HG03354 (cell line): ENCODE data around the gene TSR1.

Experiments used
- ATAC-seq: cut with Tn5 transposase; IDR thresholded peaks from one replicate; pipeline ENCODE4 v1.9.1; 2021; ENCODE audit warnings: mild to moderate bottlenecking; ENCODE audit not compliant: unreplicated experiment, poor library complexity, severe bottlenecking

Gene TSR1

DNA sequence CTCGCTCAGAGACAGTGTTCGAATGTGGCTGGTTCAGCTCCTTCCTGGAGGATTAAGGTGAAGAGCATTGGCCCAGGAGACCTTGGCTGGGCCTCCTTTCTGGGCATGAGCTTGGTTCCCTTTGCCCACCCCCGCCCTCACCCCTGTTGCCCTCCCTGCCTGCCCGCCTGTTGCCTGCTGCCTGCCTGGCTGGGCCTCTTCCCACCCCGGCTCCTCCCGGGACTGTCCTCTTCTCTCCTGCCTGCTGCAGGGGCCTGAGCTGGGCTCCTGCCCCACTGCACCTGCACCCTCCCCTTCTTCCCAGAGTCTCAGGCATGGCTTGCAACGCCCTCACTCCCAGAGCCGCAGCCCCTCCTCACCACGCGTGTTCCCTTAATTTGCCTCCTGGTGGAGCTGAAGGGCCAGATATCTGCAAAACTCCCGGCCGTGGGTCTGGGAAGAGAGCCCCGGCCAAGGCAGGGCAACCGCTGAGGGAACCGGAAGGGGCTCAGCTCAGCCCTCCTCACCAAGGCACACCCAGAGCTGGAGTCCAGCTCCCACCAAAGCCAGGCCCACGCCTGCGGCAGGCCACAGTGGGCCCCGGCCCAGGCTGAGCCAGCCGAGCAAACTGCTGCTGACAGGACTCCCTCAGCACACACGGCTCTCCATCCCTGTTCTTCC lies 33.4 kb upstream of the TSR1 start:
- no peak for ATAC-seq

DNA sequence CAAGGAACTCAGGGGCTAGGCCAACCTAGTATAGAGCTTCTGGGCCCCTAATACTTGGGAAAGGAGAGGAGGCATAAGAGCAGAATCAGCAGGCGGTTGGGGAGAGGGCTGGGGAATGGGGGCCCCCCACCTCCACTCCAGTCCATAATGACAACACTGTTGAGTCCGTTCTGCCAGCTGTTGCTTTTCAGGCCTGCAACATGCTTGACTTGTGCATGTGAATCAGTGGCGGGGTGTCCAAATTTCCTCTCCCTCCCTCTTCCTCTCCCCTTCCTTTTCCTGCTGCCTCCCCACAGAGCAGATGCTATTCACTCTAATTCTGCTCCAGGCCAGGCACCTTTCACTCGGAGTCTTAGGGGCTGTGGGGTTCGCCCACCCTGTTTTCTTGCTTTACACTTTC lies 32.8 kb upstream of the TSR1 start:
- ATAC-seq, result no peak

- ATAC-seq, result no peak
Observed at GRCh38 chr17:2368359-2368758, 32.1 kb upstream of the TSR1 start.

DNA sequence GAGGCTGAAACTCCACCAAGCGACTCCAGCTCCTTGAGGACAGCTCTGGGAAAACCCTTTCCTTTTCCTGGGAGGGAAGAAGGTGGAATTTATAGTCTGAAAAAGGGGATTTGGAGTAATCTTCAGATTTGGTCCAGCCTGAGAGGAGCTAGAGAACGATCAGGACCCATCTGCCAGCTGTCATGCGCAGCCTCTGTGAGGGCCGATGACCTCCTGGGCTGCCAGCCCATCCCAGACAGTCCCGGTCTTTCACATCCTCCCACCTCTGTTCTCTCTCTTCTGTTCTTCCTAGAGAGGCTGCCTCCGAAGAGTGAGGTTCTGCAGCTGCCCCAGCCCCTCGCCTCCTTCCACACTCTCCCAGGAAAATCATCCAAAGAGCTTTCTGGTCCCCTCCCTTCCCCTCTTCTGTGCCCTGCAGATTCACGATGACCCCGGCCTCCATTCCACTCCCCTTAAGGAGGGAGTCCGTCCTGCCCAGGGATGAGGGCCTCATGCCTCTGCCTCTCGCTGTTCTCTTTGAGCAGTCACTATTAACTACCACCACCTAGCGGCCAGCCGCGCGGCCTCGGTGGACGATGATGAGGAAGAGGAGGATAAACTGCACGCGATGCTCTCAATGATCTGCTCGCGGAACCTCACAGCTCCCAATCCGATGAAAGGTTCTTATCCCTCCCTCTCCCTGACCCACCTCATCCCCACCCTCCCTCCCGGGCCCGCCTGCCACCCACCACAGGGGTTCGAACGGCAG lies 30.7 kb upstream of the TSR1 start:
- ATAC-seq, result no peak

DNA sequence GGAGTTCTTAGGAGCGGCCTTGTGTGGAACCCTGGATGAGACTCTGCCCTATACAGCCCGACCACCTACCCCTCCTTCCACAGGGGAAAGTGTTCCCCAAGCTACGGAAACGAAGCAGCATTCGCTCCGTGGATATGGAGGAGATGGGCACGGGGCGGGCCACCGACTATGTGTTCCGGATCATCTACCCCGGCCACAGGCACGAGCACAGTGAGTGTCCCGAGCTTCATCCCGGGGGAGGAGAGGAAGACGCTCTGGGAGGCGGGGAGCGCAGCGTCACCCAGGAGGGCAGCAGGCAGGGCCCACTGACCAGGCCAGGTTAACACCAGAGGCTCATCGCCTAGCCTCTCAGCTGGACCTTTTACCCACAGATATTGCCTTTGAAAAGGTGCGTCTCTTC lies 28.9 kb upstream of the TSR1 start:
- no peak for ATAC-seq

DNA sequence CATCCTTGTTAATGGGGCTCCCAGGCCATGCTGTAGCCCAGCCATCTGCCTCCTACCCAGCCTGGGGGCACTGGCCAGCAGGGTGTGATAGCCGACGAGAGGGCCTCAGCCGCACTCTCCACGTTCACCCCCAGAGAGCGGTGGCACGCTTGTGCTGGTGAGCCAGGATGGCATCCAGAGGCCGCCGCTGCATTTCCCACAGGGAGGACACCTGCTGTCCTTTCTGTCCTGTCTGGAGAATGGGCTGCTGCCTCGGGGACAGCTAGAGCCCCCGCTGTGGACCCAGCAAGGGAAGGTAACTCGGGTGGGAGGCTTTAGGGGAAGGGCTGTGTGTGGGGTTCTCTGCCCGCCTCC lies 28.5 kb upstream of the TSR1 start:
- no peak for ATAC-seq

GRCh38 chr17:2363851-2364762 lies 27.9 kb upstream of the TSR1 start:
- no peak for ATAC-seq

- ATAC-seq, result no peak
Observed at GRCh38 chr17:2363318-2363717, 27.1 kb upstream of the TSR1 start.

- no peak for ATAC-seq
Observed at GRCh38 chr17:2362881-2363280, 26.6 kb upstream of the TSR1 start.

DNA sequence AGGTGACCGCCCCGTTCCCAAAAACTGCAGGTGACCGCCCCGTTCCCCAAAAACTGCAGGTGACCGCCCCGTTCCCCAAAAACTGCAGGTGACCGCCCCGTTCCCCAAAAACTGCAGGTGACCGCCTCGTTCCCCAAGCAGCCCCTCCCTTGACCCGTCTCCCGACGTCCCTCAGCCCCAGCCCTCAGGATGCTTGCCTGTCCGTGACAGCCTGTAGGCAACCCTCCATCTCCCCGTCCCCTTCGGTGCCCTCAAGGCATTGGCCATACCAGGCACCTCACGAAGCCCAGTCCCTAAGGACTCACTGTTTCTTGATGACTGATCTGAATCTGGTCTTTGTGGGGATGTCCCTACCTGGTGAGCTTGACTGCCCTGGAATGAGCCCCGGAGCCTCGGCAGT lies 26.2 kb upstream of the TSR1 start:
- ATAC-seq, result no peak

- no peak for ATAC-seq
Observed at GRCh38 chr17:2362016-2362415, 25.8 kb upstream of the TSR1 start.

DNA sequence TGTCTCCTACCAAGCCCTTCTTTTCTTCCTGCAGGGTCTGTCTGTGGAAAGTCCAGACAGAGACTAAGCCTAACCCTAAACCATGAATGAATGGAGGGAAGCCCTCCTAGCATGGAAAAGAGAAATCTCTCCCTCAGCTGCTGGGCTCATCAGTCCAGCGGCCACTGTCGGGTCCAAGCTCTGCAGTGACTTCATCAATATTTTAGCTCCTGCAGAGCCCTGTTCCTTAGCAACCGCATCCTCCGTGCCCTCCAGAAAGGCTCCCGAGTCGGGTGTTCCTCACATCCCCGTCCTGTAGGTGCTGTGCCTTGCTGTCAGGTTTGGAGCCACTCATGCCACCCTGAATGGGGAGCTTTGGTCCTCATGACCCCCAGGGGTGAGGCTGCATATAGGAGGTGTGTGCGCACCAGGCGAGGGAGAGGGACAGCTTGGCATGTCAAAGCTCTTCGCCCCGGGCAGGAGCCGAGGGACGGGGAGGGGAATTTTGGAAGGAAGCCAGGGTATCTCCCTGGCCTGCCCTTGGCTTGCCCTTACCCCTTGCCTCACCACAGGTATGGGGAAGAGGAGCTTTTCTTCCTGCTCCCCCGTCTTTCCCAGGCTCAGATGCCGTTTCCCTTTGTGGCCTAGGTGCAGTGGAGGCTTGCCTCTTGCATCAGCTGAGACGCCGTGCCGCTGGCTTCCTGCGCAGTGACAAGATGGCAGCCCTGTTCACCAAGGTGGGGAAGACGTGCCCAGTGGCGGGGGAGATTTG lies 24.9 kb upstream of the TSR1 start:
- no peak for ATAC-seq

DNA sequence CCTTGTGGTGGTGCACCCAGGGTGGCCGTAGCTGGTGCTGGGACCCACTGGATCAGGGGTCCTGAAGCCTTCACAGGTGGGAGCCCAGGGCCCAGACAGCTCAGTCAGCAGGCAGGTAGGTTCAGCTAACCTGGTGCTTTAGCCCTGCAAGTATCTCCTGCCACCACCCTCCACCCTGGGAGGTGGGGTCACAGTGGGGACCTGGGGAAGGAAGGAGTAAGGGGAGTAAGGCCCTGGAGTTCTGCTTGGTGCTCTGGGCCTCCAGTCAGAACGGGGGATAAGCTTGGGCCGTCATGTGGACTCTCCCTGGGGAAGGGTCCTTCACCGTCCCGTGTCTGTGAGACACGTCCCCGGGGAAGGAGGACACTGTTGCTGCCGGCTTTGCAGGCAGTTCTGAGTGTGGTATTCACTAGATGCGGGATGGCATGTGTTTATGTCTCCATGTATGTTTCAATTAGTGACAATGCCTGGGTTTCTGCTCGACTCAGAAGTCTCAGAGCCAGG lies 21.7 kb upstream of the TSR1 start:
- ATAC-seq, result no peak

GRCh38 chr17:2357237-2357636 lies 21.0 kb upstream of the TSR1 start:
- no peak for ATAC-seq

DNA sequence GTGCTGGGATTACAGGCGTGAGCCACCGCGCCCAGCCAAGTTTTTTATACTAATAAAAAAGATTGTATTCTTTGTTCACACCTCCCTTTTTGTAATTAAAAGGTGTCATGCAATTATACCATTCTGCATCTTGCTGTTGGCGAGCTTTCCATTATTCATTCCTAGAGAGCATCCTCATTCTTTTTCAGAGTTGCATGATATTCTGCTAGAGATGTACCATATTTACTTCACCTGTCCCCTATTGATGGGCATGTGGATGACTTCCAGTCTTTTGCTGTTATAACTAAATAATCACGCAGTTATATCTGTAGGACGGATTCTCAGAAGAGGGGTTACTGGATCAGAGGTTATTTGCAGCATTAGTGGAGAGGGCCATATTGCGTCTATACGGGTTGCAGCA lies 18.1 kb upstream of the TSR1 start:
- no peak for ATAC-seq

DNA sequence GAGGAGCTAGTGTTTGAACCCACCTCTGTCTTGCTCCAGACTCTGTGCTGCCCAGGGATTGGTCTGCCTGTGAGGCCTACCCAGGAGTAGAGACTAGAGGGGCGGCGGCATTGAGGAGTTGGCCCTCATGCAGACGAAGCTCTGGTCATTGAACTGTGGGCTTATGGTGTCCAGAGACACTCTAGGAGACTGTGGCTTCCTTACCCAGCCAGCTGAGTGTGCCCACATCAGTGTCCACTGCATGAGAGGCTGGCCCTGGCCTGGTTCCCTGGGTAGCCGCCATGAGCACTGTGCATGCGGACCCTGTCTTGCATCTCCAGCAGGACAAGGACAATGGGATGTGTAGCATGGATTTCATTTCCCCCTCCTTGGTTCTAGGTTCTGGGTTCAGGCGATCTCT lies 15.0 kb upstream of the TSR1 start:
- no peak for ATAC-seq

DNA sequence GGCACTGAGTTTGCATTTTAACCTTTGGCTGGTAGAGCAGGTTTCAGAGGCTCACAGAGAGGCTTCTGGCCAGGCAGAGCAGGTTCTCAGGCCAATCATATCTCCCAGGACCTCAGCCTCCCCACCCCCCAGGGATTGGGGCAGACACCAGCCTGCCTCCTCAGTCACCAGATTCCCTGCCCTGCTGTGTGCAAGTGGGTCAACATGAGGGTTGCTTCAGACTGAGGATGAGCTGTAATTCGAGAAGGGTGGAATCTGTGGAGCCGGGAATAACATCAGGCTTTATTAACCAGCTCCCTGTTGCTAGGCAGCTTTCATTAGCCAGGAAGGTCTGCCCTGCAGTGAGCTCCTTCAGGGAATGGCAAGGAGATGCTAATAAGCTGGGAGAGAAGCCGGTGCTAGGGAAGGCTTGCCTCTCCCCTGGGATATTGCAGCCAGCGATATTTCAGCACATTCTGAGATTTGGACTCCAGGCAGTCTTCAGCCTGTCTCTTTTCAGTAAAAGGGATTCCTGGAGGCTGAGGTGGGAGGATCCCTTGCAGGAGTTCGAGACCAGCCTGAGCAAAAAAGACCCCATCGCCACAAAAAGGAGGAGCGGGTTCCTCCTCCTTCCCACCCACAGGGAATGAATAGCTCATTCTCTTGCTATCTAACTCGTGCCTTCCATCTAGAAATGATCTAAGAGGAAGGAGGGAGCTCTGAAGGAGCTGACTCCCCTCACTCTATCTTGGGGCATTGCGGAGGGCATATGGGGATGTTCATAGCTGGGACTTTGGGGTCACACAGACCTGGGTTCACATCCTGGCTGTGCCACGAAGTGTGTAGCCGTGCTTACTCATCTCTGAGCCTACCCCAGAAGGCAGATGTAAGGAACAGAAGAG lies 11.8 kb upstream of the TSR1 start:
- ATAC-seq, result no peak

DNA sequence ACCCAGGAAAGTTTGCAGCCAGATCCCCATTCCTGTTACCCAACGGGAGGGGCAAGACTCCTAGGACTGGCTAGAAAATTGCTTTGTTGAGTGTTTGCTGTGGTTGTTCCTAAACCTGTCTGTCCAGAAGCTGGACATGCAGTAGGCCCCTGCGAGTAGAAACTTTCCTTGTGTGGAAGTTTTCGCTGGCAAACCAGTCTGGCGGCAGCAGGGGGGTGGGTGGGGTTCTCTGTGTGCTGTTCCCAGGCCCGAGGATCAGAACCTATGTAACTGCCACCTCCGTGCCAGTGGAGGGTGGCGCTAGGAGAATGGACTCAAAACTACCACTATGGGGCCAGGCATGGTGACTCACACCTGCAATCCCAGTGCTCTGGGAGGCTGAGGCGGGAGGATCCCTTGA lies 10.2 kb upstream of the TSR1 start:
- no peak for ATAC-seq

- no peak for ATAC-seq
Observed at GRCh38 chr17:2344528-2344927, 8.3 kb upstream of the TSR1 start.
